Neural cell (in vitro differentiated cells): ENCODE data around the gene KRTAP4-7.
"Not testable (repeated sequence)": the region's sequence is repeated elsewhere in the genome, so short reads cannot be mapped to it uniquely, and the experiment has no call there.

Experiments
- EP300 ChIP-seq: fragments of 450-650 bp; conservative IDR thresholded peaks from 2 replicates; pipeline ENCODE4 v1.6.1; 2014; ENCODE audit warnings: antibody characterized with exemption, mild to moderate bottlenecking, moderate library complexity; ENCODE audit not compliant: poor library complexity, severe bottlenecking
- MXI1 ChIP-seq: fragments of 450-650 bp; conservative IDR thresholded peaks from 2 replicates; pipeline ENCODE4 v1.6.1; 2014; ENCODE audit warnings: antibody characterized with exemption, mild to moderate bottlenecking; ENCODE audit not compliant: poor library complexity, severe bottlenecking

DNA sequence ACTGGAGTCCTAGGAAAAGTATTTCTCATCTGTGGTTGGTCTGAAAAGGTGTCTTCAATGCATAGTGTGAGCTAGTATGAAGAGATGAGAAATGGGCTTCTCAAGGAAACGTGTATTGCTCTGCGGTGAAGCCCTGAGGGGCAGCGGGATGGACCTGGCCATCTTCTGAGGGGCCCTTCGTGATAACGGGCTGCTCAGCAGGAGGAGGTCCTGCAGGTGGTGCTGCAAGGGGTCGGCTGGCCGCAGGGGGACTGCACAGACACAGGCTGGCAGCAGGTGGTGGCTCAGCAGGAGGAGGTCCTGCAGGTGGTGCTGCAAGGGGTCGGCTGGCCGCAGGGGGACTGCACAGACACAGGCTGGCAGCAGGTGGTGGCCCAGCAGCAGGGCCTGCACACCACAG, 29.4 kb upstream of the KRTAP4-7 start:
- TF ChIP-seq EP300, MXI1: not testable (repeated sequence)
